GM19193 (cell line): ENCODE data around the gene RNF10.

Source experiments
- POLR2A ChIP-seq: IDR thresholded peaks from 4 replicates; pipeline ENCODE4 v1.6.1; 2011; ENCODE audit not compliant: insufficient read depth, insufficient read length; ENCODE audit errors: extremely low read depth

RNF10 gene

DNA sequence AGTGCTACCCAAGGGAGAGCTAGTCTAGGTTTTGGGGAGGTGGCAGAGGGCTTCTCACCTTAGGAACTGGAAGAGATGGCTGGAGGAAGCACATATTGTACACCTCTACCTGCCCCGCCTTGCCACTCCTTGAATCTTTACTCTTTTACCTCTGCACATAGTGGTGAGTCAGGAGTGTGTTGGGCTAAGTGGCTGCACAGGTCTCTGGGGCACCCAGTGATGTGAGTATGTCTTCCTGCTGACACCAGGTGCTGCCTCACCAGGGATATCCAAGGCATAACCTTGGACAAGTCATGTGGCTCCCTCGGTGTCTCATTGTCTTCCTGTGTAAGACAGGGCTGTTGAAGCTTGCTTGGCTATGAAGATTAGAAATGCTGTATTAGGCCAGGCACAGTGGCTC, 86.5 kb downstream of the RNF10 start:
- no peak for TF ChIP-seq POLR2A

GRCh38 chr12:120625557-120626419, 91.6 kb downstream of the RNF10 start:
- TF ChIP-seq POLR2A: no peak
